ENCODE results near the gene TNKS2. TPM values are rescaled to one million over a fixed set of nuclear protein-coding genes. Genes with fewer than 3 reads are reported as not detected.

The TNKS2 gene
- total and polyA plus RNA-seq, 2 donors (not counting 1 experiment from before 2014, with no cell fraction given) = 17.5 to 45.8 TPM

GRCh38 chr10:91887272-91888076, 89.2 kb downstream of the TNKS2 start:
- peaks cover 3 to 7% of the 10 kb centered on the region in 2 donors for H3K4me1 ChIP-seq (ENCODE audit: control insufficient read depth in 2 of 2, insufficient read depth in 2 of 2, low read length in 2 of 2)
- intact Hi-C loops (cut with micrococcal nuclease) = no loop called here
- peak overlapping the region; percentile 72 for H2AFZ ChIP-seq (ENCODE audit: insufficient read depth, low read depth, low read length, poor library complexity, severe bottlenecking)
- peaks cover 14% of the 10 kb centered on the region for H3K4me1 Mint-ChIP-seq
- H3K27ac Mint-ChIP-seq = no peak overlapping the region
- ChIA-PET CTCF (interaction anchor here (0.9 to 1.2 kb wide), 3 partner anchors 21 to 128 kb away, joined by 3 to 7 read pairs (median 3); no protein-coding TSS in a partner anchor), POLR2A (no interaction called here)
- H3K27ac ChIP-seq (ENCODE audit: low read length in 2 of 2) = no peak overlapping the region
- ATAC-seq (ENCODE audit: low read depth) (peak; percentile 45), DNase-seq (peak; percentile 44)
- no peaks in the 10 kb centered on the region for H3K9me3 Mint-ChIP-seq (ENCODE audit: insufficient read depth)
- no peaks in the 10 kb centered on the region for H4K20me1 ChIP-seq (ENCODE audit: control insufficient read depth, insufficient read depth, low read length, poor library complexity, severe bottlenecking)
- H3K27me3 ChIP-seq (replicated peaks in 1 of 4; ENCODE audit: control extremely low read depth in 1 of 4, control insufficient read depth in 3 of 4, insufficient read depth in 4 of 4, low read length in 3 of 4) = peaks cover 0 to 16% (median 2%) of the 10 kb centered on the region in 4 experiments
- TF ChIP-seq EZH2 (IDR thresholded peaks at IDR 0.05; ENCODE audit: borderline replicate concordance, insufficient read depth, low read depth, low read length, poor library complexity, severe bottlenecking) (no peak), CTCF (IDR thresholded peaks at IDR 0.05) (no peak)
- H3K4me3 Mint-ChIP-seq = peak overlapping the region; percentile 87
- H3K4me2 ChIP-seq (replicated peaks; ENCODE audit: low read depth, low read length, poor library complexity, severe bottlenecking) = peak overlapping the region; percentile 94
- peaks cover 0 to 4% (median 0%) of the 10 kb centered on the region in 3 donors for H3K9me3 ChIP-seq (ENCODE audit: control extremely low read depth in 1 of 3, control insufficient read depth in 2 of 3, insufficient read depth in 1 of 3, low read length in 2 of 3)
- no peaks in the 10 kb centered on the region for H3K36me3 ChIP-seq (replicated peaks in 1 of 2; ENCODE audit: control extremely low read depth in 1 of 2, control insufficient read depth in 1 of 2, extremely low read depth in 1 of 2, insufficient read depth in 2 of 2, low read length in 1 of 2)
- H3K4me3 ChIP-seq (ENCODE audit: control extremely low read depth in 1 of 5, extremely low read depth in 1 of 5, insufficient read depth in 1 of 5, low read depth in 2 of 5, low read length in 4 of 5) = peak overlapping the region; percentile 39 to 92 (median 67)
- H3K79me2 ChIP-seq (ENCODE audit: control insufficient read depth, insufficient read depth, low read length) = no peaks in the 10 kb centered on the region
- WGBS (ENCODE audit: insufficient coverage) = 1% methylated on average over 45 of the region's 59 CpGs
- H3K9ac ChIP-seq (ENCODE audit: low read length) = peak overlapping the region; percentile 76
- H3K27me3 Mint-ChIP-seq = peaks cover 36% of the 10 kb centered on the region

Measured in B cell (primary cell).